PFSK-1 (cell line): ENCODE data around the gene GNAZ.

Source experiments
- POLR2AphosphoS5 ChIP-seq: IDR thresholded peaks from 2 replicates; pipeline ENCODE4 v1.6.1; 2012; ENCODE audit warnings: low read depth, mild to moderate bottlenecking, control low read depth, low read length, moderate library complexity
- REST ChIP-seq, 2 experiments: IDR thresholded peaks; 2 replicates each; pipeline versions ENCODE4 v1.6.1 to v1.8.0; 2011 to 2012; ENCODE audit warnings: low read depth in 2 of 2, low read length in 2 of 2, control low read depth in 1 of 2, inconsistent platforms in 1 of 2, mild to moderate bottlenecking in 1 of 2, moderate library complexity in 1 of 2; ENCODE audit not compliant: insufficient read depth in 1 of 2
- SIN3A ChIP-seq: IDR thresholded peaks from 2 replicates; pipeline ENCODE4 v1.6.1; 2012; ENCODE audit warnings: mild to moderate bottlenecking, low read length, moderate library complexity, borderline replicate concordance; ENCODE audit not compliant: insufficient read depth

DNA sequence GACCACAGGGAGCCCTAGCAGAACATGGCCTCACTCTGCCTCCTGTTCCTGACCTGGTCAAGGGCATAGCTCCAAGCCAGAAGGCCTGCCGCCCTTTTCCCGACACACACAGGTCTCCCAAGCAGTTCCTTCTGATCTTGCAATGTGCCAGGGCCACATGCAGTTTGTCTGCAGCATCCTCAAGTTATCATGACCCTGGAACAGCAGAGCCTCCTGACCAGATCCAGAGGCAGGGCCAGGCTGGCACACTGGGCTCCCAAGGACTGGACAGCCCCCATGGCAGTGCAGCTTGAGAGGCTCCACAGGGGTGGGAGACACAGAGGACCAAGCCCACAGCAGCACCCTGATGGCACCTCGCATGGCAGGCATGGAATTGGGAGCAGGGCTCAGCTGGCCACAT, 31.2 kb downstream of the GNAZ start:
- TF ChIP-seq POLR2AphosphoS5: no peak
- no peak for TF ChIP-seq SIN3A
- no peak for TF ChIP-seq REST (IDR thresholded peaks at IDR 0.05; ENCODE audit: insufficient read depth in 1 of 2, low read depth in 2 of 2, low read length in 2 of 2)
